ENCODE data around the gene KLHL35. TPM values are rescaled to one million over a fixed set of nuclear protein-coding genes. Genes with fewer than 3 reads are reported as not detected.
A peak's percentile ranks its signal among the peaks of the same experiment; 100 is the strongest.
"Not testable (repeated sequence)": the region's sequence is repeated elsewhere in the genome, so short reads cannot be mapped to it uniquely, and the experiment has no call there.

The KLHL35 gene
- total RNA-seq, 1 experiment from 2014 or later, result 1.8 TPM

DNA sequence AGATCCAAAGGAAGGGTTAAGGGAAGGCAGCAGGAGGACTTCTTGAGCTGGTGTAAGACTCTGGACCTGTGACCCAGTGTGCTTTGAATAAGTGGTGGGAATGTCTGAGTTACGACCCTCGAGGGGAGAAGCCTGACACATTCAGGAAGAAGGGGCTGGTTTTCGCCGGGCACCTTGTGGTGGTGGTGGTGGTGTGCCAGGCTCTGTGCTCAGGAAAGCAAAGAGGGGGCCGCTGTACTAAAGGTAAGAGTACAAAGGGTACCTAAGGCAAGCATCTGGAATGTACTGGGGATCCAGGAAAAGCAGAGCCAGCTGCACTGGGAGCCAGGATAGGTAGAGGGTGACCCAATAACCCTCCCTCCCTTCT, 6.3 kb downstream of the KLHL35 start:
- DNase-seq (ENCODE audit: low read depth), result no peak

DNA sequence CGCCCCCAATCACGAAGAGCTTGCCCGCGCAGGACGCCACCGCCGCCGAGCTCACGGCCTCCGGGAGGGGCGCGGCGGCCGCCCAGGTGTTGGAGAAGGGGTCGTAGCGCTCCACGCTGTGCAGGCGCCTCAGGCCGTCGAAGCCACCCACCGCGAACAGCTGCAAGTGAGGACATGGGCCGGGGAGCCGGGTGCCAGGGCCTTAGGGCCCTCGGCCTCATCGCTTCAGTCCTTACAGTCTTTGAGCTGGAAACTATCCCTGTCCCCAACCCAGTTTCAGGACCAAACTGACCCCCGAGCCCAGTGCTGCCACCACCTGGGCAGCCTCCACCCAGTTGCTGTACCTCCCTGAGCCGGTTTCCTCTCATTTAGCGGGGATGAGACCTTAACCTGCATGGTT, 7.6 kb downstream of the KLHL35 start:
- no peak for DNase-seq (ENCODE audit: low read depth)

DNA sequence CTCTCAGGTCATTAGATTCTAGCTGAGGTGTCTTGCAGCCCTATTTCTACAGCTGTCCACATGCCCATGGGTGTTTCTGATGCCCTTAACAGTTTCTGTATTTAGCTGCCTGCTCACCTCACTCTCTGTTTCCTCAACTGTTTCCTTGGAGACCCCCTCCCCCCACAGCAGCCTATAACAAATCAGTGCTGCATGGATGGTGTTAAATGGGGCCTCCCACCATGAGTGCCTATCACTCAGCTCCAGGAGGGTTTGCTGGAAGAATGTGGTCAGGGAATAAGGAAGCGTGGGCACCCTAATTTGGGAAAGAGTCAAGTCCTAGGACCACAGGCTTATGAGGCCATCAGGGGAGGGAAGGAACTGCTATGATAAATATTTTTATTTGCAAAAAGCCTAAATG, 8.6 kb downstream of the KLHL35 start:
- no peak for DNase-seq (ENCODE audit: low read depth)

DNA sequence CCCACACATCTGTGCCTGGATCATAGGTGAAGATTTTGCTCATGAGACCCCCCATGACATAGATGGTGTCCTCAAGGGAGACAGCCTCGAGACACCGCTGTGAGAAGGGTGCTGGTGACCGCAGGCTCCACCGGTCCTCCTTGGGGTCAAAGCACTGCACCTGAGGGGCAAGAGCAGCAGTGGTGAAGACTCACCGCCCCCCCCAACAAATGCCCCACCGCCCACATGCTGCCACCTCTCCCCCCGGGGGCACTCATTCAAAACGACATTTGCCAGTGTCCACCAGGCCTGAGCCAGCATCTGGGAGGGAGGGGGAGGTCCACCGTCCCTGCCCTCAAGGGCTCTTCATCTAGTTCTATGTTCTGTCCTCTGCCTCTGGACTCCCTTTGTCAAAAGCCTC, 9.3 kb downstream of the KLHL35 start:
- no peak for DNase-seq (ENCODE audit: low read depth)

DNA sequence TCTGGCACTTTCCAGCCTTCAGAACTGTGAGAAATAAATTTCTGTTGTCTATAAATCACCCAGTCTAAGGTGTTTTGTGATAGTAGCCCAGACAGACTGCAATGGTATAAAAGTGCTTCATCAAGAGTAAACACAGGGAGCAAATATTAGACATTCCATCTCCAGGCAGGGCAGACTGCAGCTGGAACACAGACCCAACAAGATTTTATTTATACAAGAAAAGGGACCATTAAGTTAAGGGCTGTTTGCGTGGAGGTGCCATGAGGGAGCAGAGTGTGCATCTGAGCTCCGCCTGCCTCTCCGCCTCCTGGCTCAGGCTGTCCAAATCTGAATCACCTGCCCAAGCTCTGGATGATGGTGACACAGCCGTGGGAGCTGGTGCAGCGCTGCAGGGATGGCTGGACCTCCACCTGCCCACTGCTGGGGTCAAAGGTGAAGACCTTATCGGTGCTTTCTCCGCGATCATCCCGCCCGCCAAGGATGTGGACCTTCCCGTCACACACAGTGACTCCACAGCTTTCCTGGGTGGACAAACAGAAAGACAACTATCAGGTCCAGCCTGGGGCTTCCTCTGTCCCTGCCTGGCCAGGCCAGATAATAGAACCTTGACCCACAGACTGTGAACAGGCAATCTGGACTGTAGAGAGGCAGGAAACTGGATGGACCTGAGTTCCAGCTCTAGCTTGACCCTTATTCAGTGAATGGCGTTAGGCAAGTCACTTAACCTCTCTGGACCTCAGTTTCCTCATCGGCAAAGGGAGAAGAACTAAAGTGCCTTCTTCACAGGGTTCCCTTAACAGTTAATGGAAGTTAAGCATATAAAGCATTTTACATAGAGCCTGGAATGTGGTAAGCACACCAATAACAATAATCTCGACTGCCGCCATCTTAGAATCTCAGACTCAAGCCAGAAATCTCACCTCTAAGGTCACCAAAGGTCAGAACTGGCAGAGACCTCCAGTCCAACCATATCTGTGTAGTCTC, 10.5 kb downstream of the KLHL35 start:
- DNase-seq (ENCODE audit: low read depth), result no peak

DNA sequence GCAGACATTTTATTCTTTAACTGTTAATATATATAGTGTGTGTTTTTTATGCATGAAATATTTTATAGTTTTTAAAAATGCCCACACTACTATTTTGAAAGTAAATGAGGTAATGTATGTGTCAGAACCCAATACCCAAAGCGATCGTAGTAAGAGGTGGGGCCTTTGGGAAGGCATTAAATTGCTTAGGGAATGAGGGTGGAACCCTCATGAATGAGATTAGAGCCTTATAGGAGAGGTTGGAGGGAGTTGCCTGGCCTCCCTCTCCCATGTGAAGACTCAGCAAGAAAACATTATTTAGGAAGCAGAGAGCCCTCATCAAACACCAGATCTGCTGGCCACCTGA, 11.1 kb downstream of the KLHL35 start:
- no peak for DNase-seq (ENCODE audit: low read depth)

DNA sequence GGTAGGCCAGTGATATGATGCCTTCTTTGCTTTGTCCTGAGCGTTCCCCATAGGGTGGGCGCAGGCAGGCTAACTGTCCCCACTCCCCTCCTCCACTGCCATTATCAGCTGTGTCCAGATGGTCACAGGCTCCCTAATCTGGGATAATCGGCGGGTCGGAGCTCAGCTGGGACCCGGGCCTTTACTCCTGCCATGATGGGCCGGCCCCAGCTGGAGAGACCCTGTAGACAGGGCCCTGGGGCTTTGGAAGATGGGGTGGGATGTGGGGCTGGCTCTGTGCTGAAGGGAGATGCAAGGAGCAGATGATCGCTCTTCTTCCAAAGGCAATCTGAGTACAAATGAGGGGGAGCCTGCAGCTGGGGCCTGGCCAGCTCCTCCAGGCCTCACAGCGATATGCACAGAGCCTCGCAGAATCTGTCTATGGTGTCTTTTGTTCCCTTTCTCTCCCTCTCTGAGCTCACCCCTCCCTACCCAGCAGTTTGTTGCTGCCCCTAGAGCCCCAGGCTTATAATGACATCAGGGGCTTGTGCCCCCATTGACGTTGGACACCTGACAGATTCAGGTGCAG, 11.9 kb downstream of the KLHL35 start:
- DNase-seq (ENCODE audit: low read depth), result no peak

DNA sequence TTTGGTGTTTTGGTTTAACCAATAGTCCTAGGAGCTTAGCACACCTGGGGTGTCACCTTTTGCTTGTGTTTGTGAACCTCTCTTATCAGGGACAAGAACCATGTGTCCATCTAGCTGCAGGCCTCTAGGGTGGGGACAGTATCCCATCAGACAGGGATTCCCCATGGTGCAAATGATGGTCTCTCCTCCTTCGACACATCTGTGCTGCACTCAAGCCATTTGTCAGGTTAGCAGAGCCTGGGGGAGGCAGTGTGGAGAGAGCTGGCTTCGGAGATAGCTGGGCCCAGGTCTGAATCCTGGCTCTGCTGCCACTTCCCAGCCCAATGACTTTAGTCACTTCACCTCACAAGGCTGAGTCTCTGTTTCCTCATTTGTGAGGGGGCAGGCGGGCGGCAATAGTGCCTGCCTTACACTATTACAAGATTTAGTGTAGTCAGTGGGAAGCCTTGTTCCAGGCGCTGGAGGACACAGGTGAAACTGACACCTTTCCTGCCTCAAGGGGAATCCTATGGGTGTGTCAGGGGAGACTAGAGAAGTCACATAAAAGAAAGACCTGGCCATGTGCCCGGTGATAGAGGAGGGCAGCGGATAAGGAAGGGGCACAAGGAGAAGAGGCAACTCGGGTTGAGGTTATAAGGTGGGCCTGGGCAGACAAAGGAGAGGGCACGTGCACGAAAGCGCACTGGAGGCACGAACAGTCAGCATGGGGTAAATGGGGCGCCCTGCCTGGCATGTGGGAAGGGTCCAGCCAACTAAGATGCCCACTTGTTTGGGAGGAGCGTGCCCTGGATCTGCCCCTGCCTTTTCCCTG, 12.6 kb downstream of the KLHL35 start:
- DNase-seq (ENCODE audit: low read depth), result no peak

GRCh38 chr11:75413864-75414263, 19.1 kb downstream of the KLHL35 start:
- no peak for DNase-seq (ENCODE audit: low read depth)

GRCh38 chr11:75413146-75413545, 19.9 kb downstream of the KLHL35 start:
- DNase-seq (ENCODE audit: low read depth), result not testable (repeated sequence)

DNA sequence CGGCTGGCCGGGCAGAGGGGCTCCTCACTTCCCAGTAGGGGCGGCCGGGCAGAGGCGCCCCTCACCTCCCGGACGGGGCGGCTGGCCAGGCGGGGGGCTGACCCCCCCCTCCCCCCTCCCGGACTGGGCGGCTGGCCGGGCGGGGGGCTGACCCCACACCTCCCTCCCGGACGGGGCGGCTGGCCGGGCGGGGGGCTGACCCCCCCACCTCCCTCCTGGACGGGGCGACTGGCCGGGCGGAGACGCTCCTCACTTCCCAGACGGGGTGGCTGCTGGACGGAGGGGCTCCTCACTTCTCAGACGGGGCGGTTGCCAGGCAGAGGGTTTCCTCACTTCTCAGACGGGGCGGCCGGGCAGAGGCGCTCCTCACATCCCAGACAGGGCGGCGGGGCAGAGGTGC, 23.0 kb downstream of the KLHL35 start:
- not testable (repeated sequence) for DNase-seq (ENCODE audit: low read depth)

- no peak for DNase-seq (ENCODE audit: low read depth)
Measured at GRCh38 chr11:75408957-75409219, 24.1 kb downstream of the KLHL35 start.

DNA sequence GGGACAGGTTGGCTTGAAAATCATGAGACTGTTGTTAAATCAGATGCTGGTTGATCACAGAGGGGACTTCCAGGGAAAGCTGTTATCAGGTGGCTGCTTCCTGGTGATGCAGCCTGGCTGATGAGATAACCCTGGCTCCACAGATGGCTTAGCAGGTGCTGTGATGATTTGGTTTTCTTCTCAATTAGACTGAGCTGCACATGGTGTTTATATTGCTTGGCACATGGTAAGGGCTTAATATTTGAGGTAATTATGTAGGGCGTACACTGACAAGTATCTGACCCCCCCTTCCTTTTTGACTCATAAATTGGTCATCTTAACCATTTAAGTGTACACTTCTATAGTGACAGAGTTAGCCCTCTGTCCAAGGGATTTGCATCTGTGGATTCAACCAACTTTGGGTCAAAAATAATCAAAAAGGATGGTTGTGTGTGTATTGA, 26.6 kb downstream of the KLHL35 start:
- peak; percentile 34 for DNase-seq (ENCODE audit: low read depth)

DNA sequence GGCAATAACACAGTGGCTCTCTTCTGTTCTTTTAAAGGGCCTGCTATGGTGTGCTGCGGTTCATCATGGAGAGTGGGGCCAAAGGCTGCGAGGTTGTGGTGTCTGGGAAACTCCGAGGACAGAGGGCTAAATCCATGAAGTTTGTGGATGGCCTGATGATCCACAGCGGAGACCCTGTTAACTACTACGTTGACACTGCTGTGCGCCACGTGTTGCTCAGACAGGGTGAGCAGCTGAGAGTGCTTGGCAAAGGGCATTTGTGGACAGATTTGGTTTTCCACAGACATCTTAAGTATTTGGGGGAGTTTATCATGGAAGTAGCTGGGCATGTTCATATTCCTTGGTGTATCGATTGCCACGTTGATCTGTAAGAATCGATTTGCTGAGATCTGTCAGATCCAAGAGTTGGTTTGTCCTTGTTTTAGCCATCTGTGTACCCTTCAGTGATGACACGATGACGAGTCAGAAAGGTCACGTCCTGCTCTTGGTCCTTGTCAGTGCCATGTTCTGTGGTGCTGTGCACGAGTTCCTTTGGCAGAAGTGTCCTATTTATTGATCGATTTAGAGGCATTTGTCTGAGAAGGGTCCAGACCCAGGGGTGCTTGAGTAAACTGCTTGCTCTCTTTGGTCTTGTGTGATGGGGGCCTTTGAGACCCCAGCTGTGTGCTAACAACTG, 28.9 kb downstream of the KLHL35 start:
- no peak for DNase-seq (ENCODE audit: low read depth)

DNA sequence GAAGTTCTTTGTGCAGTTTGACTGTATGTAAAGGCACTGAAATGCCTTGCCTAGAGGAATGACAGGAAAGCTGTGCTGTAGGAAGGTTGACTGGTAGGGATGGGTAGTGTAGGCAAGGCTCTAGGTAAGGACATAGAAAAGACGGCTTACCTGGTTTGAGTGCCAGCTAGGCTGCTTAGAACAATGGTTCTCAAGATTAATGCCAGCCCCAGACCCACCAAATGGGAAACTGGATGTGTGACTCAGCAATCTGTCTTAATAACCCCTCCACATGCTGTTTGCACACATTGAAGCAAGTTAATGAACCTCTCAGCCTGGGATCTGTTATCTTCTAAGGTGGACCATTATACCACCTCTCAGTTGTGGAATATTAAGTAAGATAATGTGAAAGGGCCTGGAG, 30.0 kb downstream of the KLHL35 start:
- DNase-seq (ENCODE audit: low read depth), result no peak

GRCh38 chr11:75402002-75402773, 30.8 kb downstream of the KLHL35 start:
- no peak for DNase-seq (ENCODE audit: low read depth)

GRCh38 chr11:75400146-75400865, 32.7 kb downstream of the KLHL35 start:
- peak; percentile 22 for DNase-seq (ENCODE audit: low read depth)

DNA sequence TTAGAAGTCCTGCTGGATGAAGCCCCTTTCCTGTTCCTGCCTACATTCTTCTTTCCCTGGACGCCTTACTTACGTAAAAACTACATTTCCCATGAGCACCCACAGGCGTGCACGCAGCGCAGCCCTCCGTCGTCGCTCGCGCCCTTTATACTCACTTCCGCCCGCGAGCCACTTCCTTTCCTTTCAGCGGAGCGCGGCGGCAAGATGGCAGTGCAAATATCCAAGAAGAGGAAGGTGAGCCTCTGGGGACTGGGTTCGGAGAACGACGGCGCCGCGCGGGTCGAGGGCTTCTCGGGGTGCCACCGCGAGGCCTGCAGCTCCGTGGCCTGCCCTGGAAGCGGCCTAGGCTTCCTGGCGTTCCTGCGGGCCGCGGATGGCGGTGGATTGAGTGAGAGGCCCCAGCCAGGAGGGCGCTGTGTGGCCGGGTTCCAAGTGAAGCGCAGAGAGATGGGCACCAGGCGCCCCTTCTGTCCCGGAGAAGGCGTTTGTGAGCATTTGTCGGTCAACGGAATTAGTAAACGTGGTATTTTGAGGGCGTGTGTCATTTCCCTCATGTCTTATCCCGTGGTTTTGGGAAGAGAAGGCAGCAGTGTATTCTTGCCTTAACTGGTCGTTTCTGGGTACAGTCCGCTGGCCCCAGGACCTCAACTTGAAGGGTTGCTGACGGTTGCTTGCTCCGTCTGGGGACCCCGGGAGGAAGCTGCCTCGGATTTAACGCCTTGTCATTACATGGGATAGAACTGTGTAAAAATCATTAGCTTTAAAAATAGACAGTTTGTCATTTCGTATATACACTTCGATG, 33.5 kb downstream of the KLHL35 start, which contains the start of gene RPS3:
RPS3 (plus strand) TSS at position 175 of the 802 bp plus-strand sequence; CDS start at position 205, 30 bp downstream.
- peak; percentile 90 for DNase-seq (ENCODE audit: low read depth)

GRCh38 chr11:75398906-75399305, 34.1 kb downstream of the KLHL35 start:
- no peak for DNase-seq (ENCODE audit: low read depth)
